GM23248 (cell line): ENCODE measurements around the gene SPNS1. TPM values are rescaled to one million over a fixed set of nuclear protein-coding genes. Genes with fewer than 3 reads are reported as not detected.
A peak's percentile ranks its signal among the peaks of the same experiment; 100 is the strongest.
"Not testable (repeated sequence)": the region's sequence is repeated elsewhere in the genome, so short reads cannot be mapped to it uniquely, and the experiment has no call there.

Source experiments
- DNase-seq: peaks from one replicate; pipeline ENCODE4 v3.0.0-alpha.2; 2015
- H2AFZ ChIP-seq: fragments of 200-600 bp; sonication (generic); 2 replicates; pipeline ENCODE4 v1.6.1; 2016; ENCODE audit warnings: antibody characterized with exemption
- H3F3A ChIP-seq: fragments of 200-600 bp; sonication (generic); 2 replicates; pipeline ENCODE4 v1.6.1; 2016; ENCODE audit warnings: mild to moderate bottlenecking, antibody characterized with exemption, mixed run types; ENCODE audit not compliant: insufficient read depth
- H3K27ac ChIP-seq: fragments of 200-600 bp; sonication (generic); 2 replicates; pipeline ENCODE4 v1.5.1; 2016; ENCODE audit warnings: mild to moderate bottlenecking
- H3K27me3 ChIP-seq: fragments of 200-600 bp; sonication (generic); replicated peaks from 2 replicates; pipeline ENCODE4 v1.6.1; 2016; ENCODE audit warnings: mild to moderate bottlenecking; ENCODE audit not compliant: insufficient read depth
- H3K36me3 ChIP-seq: fragments of 200-600 bp; sonication (generic); 2 replicates; pipeline ENCODE4 v1.6.1; 2016; ENCODE audit warnings: low read depth, mild to moderate bottlenecking
- H3K4me1 ChIP-seq: fragments of 200-600 bp; sonication (generic); 2 replicates; pipeline ENCODE4 v1.6.1; 2016; ENCODE audit warnings: mild to moderate bottlenecking; ENCODE audit not compliant: insufficient read depth
- H3K4me2 ChIP-seq: fragments of 200-600 bp; sonication (generic); one replicate; pipeline ENCODE4 v1.6.1; 2016; ENCODE audit warnings: mild to moderate bottlenecking; ENCODE audit not compliant: unreplicated experiment
- H3K4me3 ChIP-seq: fragments of 200-600 bp; sonication (generic); 2 replicates; pipeline ENCODE4 v1.5.1; 2016; ENCODE audit warnings: mild to moderate bottlenecking
- H3K79me2 ChIP-seq: fragments of 200-600 bp; sonication (generic); 2 replicates; pipeline ENCODE4 v1.6.1; 2016; ENCODE audit warnings: mild to moderate bottlenecking; ENCODE audit not compliant: insufficient read depth
- H3K9ac ChIP-seq: fragments of 200-600 bp; sonication (generic); 2 replicates; pipeline ENCODE4 v1.6.1; 2016; ENCODE audit warnings: mild to moderate bottlenecking
- H3K9me2 ChIP-seq: fragments of 200-600 bp; sonication (generic); 2 replicates; pipeline ENCODE4 v1.6.1; 2016; ENCODE audit warnings: mixed run types, mild to moderate bottlenecking, moderate library complexity; ENCODE audit not compliant: insufficient read depth
- H3K9me3 ChIP-seq: fragments of 200-600 bp; sonication (generic); one replicate; pipeline ENCODE4 v1.6.1; 2017; ENCODE audit warnings: low read depth
- H4K20me1 ChIP-seq: fragments of 200-600 bp; sonication (generic); 2 replicates; pipeline ENCODE4 v1.6.0; 2016; ENCODE audit not compliant: insufficient read depth
- EZH2 ChIP-seq: fragments of 200-600 bp; sonication (generic); IDR thresholded peaks from 2 replicates; pipeline ENCODE4 v1.6.1; 2018; ENCODE audit warnings: antibody characterized with exemption, mild to moderate bottlenecking; ENCODE audit not compliant: insufficient read depth, poor library complexity, severe bottlenecking
- EZH2phosphoT487 ChIP-seq: fragments of 200-600 bp; sonication (generic); IDR thresholded peaks from 2 replicates; pipeline ENCODE4 v1.6.1; 2018; ENCODE audit warnings: antibody characterized with exemption, moderate library complexity, mild to moderate bottlenecking, low read depth; ENCODE audit not compliant: insufficient read depth
- WGBS, 2 experiments: methylation state at CpG; one replicate each; pipeline ENCODE4 v1.1.6; 2015 to 2017; ENCODE audit warnings: low lambda C conversion rate in 2 of 2, low coverage in 1 of 2; ENCODE audit errors: missing lambda C conversion rate in 2 of 2; 5-methylcytosine and 5-hydroxymethylcytosine counted together
- in situ Hi-C: fragments of 300-500 bp; cut with MboI; formaldehyde crosslinking; loops from 2 replicates; pipeline ENCODE4 v1.15.0; 2020
- polyA plus RNA-seq: library from polyadenylated mRNA; unstranded; fragments of >200 nt; fragmentation: Nextera tagmentation; extraction: Ambion mirVana; gene quantifications from 2 replicates; pipeline ENCODE4 v1.2.1, GENCODE V29; 2016
- total RNA-seq: library from RNA; depleted of rRNA; stranded (reverse); fragments of >200 nt; shearing (Covaris generic); gene quantifications from 2 replicates; pipeline ENCODE4 v1.2.3, GENCODE V29; 2014

Gene SPNS1
- total and polyA plus RNA-seq, 2 experiments from 2014 or later: 41.3 to 48.4 TPM

DNA sequence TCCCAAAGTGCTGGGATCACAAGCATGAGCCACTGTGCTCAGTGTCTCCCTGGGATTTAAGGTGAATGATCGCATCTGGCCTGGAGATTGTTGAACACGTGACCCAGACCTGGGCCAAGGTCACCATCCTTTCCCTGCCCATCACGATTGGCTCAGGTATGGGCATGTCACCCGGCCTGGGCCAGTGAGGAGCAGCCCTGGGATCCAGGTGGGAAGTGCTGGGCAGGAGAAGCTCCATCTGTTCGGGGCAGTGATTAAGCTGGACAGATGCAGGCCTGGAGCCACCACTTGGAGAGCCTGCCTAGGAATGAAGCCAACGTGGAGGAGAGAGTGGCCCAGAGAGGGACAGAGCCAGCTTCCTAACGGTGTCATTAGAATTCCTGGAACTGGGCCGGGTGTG, 17.1 kb downstream of the SPNS1 start:
- H3K4me3 ChIP-seq: no peak overlapping the region
- no peak for DNase-seq
- H3F3A ChIP-seq: no peaks in the 10 kb centered on the region
- 61 to 65% methylated on average over 7 to 8 of the region's 8 CpGs for WGBS, 2 experiments
- H3K79me2 ChIP-seq: no peaks in the 10 kb centered on the region
- no peak overlapping the region for H3K27ac ChIP-seq
- H3K36me3 ChIP-seq: peaks cover 14% of the 10 kb centered on the region
- in situ Hi-C loops: no loop called here
- TF ChIP-seq EZH2phosphoT487 (no peak), EZH2 (no peak)
- H3K9ac ChIP-seq: no peak overlapping the region
- no peaks in the 10 kb centered on the region for H3K4me1 ChIP-seq
- H3K4me2 ChIP-seq: no peak overlapping the region
- no peaks in the 10 kb centered on the region for H3K9me3 ChIP-seq
- H3K27me3 ChIP-seq: no peaks in the 10 kb centered on the region
- no peak overlapping the region for H2AFZ ChIP-seq
- no peaks in the 10 kb centered on the region for H4K20me1 ChIP-seq
- no peaks in the 10 kb centered on the region for H3K9me2 ChIP-seq

DNA sequence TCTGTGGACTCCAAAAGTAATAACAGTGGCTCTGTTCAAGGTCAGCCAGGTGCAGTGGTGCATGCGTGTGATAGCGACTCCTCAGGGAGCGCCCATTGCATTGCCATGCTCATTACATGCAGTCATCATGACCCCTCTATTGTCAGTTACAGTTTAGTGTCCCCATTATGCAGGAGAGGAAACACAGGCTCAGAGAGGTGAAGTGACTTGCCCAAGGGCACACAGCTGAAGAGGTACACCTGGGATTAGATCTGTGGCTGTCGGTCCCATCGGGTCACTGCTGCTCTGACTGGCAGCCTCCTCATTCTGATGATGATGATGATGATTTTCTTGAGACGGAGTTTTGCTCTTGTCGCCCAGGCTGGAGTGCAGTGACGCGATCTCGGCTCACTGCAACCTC, 17.9 kb downstream of the SPNS1 start:
- Histone ChIP-seq H3K4me3 (no peak overlapping the region), H3K27ac (no peak overlapping the region), H3K36me3 (peaks cover 6% of the 10 kb centered on the region; the same call in 1 of the 2 replicates), H2AFZ (no peak overlapping the region), H3K4me1 (no peaks in the 10 kb centered on the region), H3K9me2 (no peaks in the 10 kb centered on the region), H3F3A (no peaks in the 10 kb centered on the region), H3K9me3 (no peaks in the 10 kb centered on the region), H4K20me1 (no peaks in the 10 kb centered on the region), H3K9ac (no peak overlapping the region), H3K4me2 (no peak overlapping the region), H3K79me2 (no peaks in the 10 kb centered on the region), H3K27me3 (no peaks in the 10 kb centered on the region)
- DNase-seq: no peak
- WGBS, 2 experiments: 95 to 98% methylated on average over 10 of the region's 10 CpGs
- TF ChIP-seq EZH2 (no peak), EZH2phosphoT487 (no peak)
- in situ Hi-C loops: no loop called here

DNA sequence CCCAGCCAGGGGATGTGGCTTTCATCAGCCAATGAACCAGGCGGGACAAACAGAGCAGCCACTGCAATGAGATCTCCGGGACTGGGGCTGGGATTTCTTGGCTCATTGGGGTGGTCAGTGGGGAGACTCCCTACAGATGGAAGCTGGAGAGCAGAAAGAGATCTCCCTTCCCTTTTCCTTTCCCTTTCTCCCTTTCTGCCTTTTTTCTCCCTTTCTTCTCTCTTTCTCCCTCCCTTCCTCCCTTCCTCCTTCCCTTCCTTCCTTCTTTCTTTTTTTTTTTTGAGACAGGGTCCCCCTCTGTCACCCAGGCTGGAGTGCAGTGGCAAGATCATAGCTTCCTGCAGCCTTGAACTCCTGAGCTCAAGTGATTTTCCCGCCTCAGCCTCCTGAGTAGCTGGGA, 24.3 kb downstream of the SPNS1 start:
- Histone ChIP-seq H3K79me2 (no peaks in the 10 kb centered on the region), H3K4me1 (no peaks in the 10 kb centered on the region), H3K9me2 (no peaks in the 10 kb centered on the region), H4K20me1 (no peaks in the 10 kb centered on the region), H3K9ac (no peak overlapping the region), H3K4me3 (no peak overlapping the region), H3K9me3 (no peaks in the 10 kb centered on the region), H3K36me3 (no peaks in the 10 kb centered on the region), H3K27ac (no peak overlapping the region), H3K27me3 (no peaks in the 10 kb centered on the region), H2AFZ (no peak overlapping the region), H3K4me2 (no peak overlapping the region), H3F3A (no peaks in the 10 kb centered on the region)
- no peak for DNase-seq
- 57 to 78% methylated on average over 3 of the region's 3 CpGs for WGBS, 2 experiments
- in situ Hi-C loops: no loop called here
- TF ChIP-seq EZH2phosphoT487 (no peak), EZH2 (no peak)

DNA sequence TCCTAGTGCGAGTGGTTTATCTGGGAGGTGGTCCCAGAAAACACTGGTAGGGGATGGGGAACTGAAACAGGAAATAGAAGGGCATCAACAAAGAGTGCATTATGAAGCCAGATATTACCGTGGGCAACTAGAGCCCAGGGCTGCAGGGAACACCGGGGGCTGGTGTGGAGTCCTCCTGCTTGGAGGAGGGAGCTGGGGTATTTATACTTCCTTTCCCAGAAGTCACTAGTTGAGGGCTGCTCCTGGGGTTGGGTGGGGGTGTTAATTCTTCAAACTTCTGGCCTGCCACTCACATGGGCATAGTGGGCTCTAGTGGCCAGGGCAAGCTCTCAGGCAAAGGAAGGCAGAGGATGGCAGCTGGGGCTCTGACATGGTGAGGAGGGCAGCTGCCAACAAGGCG, 25.0 kb downstream of the SPNS1 start:
- 68 to 80% methylated on average over 4 of the region's 4 CpGs for WGBS, 2 experiments
- Histone ChIP-seq H3K9me3 (no peaks in the 10 kb centered on the region), H3K27me3 (no peaks in the 10 kb centered on the region), H3K4me1 (no peaks in the 10 kb centered on the region), H3K4me2 (no peak overlapping the region), H3K9ac (no peak overlapping the region), H2AFZ (no peak overlapping the region), H3K4me3 (no peak overlapping the region), H4K20me1 (no peaks in the 10 kb centered on the region), H3K79me2 (no peaks in the 10 kb centered on the region), H3K36me3 (no peaks in the 10 kb centered on the region), H3K27ac (no peak overlapping the region), H3K9me2 (no peaks in the 10 kb centered on the region), H3F3A (no peaks in the 10 kb centered on the region)
- no peak for TF ChIP-seq EZH2
- TF ChIP-seq EZH2phosphoT487: no peak
- DNase-seq: no peak
- in situ Hi-C loops: no loop called here

DNA sequence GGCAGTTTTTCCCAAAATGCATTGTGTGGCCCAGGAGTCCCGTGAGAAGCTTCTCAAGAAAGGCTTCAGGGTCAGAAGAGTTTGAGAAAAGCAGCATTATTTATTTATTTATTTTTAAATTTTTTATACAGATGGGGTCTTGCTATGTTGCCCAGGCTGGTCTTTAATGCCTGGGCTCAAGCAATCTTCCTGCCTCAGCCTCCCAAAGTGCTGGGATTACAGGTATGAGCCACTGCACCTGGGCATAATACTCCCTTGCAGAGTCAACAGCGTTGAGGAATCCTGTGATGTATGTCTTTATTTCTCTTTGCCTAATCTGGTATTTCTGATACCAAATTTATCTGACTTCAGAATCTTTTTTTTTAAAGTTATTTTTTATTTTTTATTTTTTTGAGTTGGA, 25.4 kb downstream of the SPNS1 start:
- Histone ChIP-seq H3K27ac (no peak overlapping the region), H3K4me1 (0 out of 2 replicates have a peak, but pooled peaks cover 3% of the 10 kb centered on the region), H3K9me3 (no peaks in the 10 kb centered on the region), H3K4me3 (no peak overlapping the region), H3K4me2 (no peak overlapping the region), H3K9ac (no peak overlapping the region), H3F3A (no peaks in the 10 kb centered on the region), H3K79me2 (no peaks in the 10 kb centered on the region), H3K27me3 (no peaks in the 10 kb centered on the region), H3K36me3 (no peaks in the 10 kb centered on the region), H2AFZ (no peak overlapping the region), H4K20me1 (no peaks in the 10 kb centered on the region), H3K9me2 (no peaks in the 10 kb centered on the region)
- no peak for DNase-seq
- in situ Hi-C loops: no loop called here
- TF ChIP-seq EZH2: no peak
- TF ChIP-seq EZH2phosphoT487: no peak
- WGBS, 2 experiments: 83 to 90% methylated on average over 2 of the region's 2 CpGs

DNA sequence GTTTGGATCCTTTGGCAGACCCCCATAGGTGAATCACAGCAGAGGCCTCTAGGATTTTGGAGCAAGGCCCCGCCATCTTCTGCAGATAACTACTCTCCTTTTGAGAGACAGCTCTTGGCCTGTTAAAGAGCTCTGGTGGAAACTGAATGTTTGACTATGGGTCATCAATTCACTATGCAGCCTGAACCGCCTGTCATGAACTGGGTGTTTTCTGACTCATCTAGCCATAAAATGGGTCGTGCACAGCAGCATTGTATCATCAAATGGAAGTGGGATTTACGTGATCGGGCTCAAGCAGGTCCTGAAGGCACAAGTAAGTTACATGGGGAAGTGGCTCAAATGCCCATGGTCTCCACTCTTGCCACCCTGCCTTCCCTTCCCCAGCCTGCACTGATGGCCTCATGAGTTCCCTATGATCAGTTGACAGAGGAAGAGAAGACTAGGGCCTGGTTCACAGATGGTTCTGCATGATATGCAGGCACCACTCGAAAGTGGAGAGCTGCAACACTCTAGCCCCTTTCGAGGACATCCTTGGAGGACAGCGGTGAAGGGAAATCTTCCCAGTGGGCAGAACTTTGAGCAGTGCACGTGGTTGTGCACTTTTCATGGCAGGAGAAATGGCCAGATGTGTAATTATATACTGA, 30.0 kb downstream of the SPNS1 start:
- H4K20me1 ChIP-seq, H3K4me2 ChIP-seq, H3K27ac ChIP-seq, H2AFZ ChIP-seq, H3K9ac ChIP-seq, H3K36me3 ChIP-seq, in situ Hi-C loops, H3K9me2 ChIP-seq, H3K9me3 ChIP-seq, H3K27me3 ChIP-seq, H3K4me1 ChIP-seq, H3K4me3 ChIP-seq, H3F3A ChIP-seq, H3K79me2 ChIP-seq: not testable (repeated sequence)
- peak; percentile 71 for DNase-seq
- 54 to 55% methylated on average over 9 of the region's 9 CpGs for WGBS, 2 experiments
